A204.1 (cell line): ENCODE measurements around the gene CRTAP.
A peak's percentile ranks its signal among the peaks of the same experiment; 100 is the strongest.
"Not testable (repeated sequence)": the region's sequence is repeated elsewhere in the genome, so short reads cannot be mapped to it uniquely, and the experiment has no call there.

Experiments used
- FAIRE-seq: peaks from 2 replicates; lab custom pipeline; 2012; peaks lifted over from hg19 to GRCh38; lab: Jason Lieb, UNC

The CRTAP gene

GRCh38 chr3:33100229-33100628 lies 13.6 kb upstream of the CRTAP start:
- no peak for FAIRE-seq

GRCh38 chr3:33103034-33103433 lies 10.8 kb upstream of the CRTAP start:
- no peak for FAIRE-seq

- no peak for FAIRE-seq
Measured at GRCh38 chr3:33103480-33103879, 10.3 kb upstream of the CRTAP start.

- FAIRE-seq = no peak
Measured at GRCh38 chr3:33104803-33105202, 9.0 kb upstream of the CRTAP start.

GRCh38 chr3:33105341-33105948 lies 8.4 kb upstream of the CRTAP start:
- FAIRE-seq = no peak

GRCh38 chr3:33106854-33107253 lies 7.0 kb upstream of the CRTAP start:
- FAIRE-seq = not testable (repeated sequence)

- no peak for FAIRE-seq
Measured at GRCh38 chr3:33111581-33111980, 2.2 kb upstream of the CRTAP start.

- no peak for FAIRE-seq
Measured at GRCh38 chr3:33114622-33115023, 809 bp downstream of the CRTAP start.

- no peak for FAIRE-seq
Measured at GRCh38 chr3:33115024-33115768, 1.4 kb downstream of the CRTAP start.

GRCh38 chr3:33117461-33117860 lies 3.6 kb downstream of the CRTAP start:
- FAIRE-seq = no peak

GRCh38 chr3:33119891-33120290 lies 6.1 kb downstream of the CRTAP start:
- no peak for FAIRE-seq

- FAIRE-seq = no peak
Measured at GRCh38 chr3:33122991-33123390, 9.2 kb downstream of the CRTAP start.

GRCh38 chr3:33124638-33125037 lies 10.8 kb downstream of the CRTAP start:
- no peak for FAIRE-seq

GRCh38 chr3:33125840-33126239 lies 12.0 kb downstream of the CRTAP start:
- FAIRE-seq = no peak

- FAIRE-seq = no peak
Measured at GRCh38 chr3:33128706-33129105, 14.9 kb downstream of the CRTAP start.

GRCh38 chr3:33130144-33130543 lies 16.3 kb downstream of the CRTAP start:
- FAIRE-seq = no peak

GRCh38 chr3:33131331-33132018 lies 17.7 kb downstream of the CRTAP start:
- FAIRE-seq = peak; percentile 79

GRCh38 chr3:33132019-33132360 lies 18.2 kb downstream of the CRTAP start:
- FAIRE-seq = no peak

GRCh38 chr3:33134026-33134625 lies 20.3 kb downstream of the CRTAP start:
- no peak for FAIRE-seq

GRCh38 chr3:33137691-33138090 lies 23.9 kb downstream of the CRTAP start:
- FAIRE-seq = no peak

- FAIRE-seq = not testable (repeated sequence)
Measured at GRCh38 chr3:33139006-33139623, 25.3 kb downstream of the CRTAP start.

- no peak for FAIRE-seq
Measured at GRCh38 chr3:33139996-33140395, 26.2 kb downstream of the CRTAP start.

GRCh38 chr3:33141006-33141405 lies 27.2 kb downstream of the CRTAP start:
- FAIRE-seq = no peak
